HK-2 (cell line): ENCODE results near the gene RBP5.

Experiments used
- DNase-seq: peaks from one replicate; pipeline ENCODE4 v3.0.0-alpha.2; 2018; ENCODE audit not compliant: unreplicated experiment

Gene RBP5

GRCh38 chr12:7101047-7101693 lies 27.5 kb downstream of the RBP5 start:
- DNase-seq: no peak

DNA sequence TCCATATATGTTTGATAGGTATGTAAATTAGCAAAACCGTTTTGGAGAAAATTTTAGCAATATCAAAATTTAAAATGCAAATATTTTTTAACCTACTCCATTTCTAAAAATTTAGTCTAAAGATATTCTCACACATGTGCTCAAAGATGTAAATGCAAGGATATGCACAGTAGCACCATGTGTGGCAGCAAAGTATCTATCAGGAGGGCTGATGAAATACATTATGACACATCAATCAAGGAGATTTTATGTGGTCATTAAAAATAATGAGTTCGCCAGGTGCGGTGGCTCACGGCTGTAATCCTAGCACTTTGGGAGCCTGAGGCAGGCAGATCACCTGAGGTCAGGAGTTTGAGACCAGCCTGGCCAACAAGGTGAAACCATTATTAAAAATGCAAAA lies 28.4 kb downstream of the RBP5 start:
- DNase-seq: no peak

GRCh38 chr12:7099290-7099996 lies 29.2 kb downstream of the RBP5 start:
- DNase-seq: no peak

DNA sequence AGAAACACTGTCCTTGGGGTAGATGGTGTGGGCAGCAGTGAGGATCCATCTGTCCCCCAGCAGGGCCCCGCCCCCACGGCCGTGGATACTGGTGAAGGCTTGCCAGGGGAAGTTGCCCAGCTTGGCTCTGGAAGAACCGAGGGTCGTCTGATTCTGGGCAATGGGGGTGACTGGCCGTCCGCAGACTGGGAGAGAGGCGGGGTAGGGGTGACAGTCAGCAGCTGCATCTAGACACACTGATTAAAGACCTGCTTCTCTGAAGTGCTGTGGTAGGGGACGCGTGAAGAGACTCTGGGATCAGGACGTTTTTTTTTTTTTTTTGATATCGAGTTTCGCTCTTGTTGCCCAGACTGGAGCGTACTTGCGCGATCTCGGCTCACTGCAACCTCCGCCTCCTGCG lies 31.7 kb downstream of the RBP5 start:
- DNase-seq: no peak

- no peak for DNase-seq
Observed at GRCh38 chr12:7096006-7096932, 32.4 kb downstream of the RBP5 start.

DNA sequence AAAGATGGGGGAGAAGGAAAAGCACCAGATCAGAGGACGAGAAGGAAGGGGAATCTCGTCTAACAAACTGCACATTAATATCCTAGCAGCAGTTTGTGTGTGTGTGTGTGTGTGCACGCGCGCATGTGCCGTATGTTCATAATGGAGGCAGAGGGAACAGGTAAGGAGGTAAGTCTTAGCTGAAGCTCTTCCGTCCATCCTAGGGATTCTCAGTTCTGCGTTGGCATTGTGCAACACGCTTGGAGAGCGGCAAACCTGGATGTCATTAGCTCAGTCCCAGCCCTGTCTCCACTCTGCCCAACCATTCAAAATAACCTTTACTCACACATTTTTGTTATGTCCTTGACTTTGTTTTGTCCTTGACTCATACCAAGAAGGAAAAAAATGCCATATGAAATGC lies 34.8 kb downstream of the RBP5 start:
- DNase-seq: no peak

GRCh38 chr12:7093486-7093885 lies 35.2 kb downstream of the RBP5 start:
- no peak for DNase-seq

DNA sequence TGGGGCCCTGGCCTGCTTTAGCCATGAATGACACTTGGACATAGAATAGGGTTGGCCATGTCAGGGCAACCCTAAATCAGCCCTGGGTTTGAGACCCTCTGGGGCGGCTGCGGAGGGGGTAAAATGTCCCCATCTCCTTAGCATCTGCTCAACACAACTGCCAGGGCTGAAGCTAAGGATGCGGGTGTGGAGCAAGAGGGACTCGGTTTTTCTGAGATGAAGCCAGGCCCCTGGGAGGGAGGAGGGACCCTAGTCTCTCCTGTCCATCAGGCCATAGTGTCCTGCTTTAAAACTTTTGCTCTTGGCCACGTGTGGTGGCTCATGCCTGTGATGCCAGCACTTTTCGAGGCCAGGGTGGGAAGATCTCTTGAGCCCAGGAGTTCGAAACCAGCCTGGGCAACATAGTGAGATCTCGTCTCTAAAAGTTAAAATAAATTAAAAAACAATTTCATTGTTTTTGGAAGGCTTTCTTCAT lies 35.7 kb downstream of the RBP5 start:
- no peak for DNase-seq

DNA sequence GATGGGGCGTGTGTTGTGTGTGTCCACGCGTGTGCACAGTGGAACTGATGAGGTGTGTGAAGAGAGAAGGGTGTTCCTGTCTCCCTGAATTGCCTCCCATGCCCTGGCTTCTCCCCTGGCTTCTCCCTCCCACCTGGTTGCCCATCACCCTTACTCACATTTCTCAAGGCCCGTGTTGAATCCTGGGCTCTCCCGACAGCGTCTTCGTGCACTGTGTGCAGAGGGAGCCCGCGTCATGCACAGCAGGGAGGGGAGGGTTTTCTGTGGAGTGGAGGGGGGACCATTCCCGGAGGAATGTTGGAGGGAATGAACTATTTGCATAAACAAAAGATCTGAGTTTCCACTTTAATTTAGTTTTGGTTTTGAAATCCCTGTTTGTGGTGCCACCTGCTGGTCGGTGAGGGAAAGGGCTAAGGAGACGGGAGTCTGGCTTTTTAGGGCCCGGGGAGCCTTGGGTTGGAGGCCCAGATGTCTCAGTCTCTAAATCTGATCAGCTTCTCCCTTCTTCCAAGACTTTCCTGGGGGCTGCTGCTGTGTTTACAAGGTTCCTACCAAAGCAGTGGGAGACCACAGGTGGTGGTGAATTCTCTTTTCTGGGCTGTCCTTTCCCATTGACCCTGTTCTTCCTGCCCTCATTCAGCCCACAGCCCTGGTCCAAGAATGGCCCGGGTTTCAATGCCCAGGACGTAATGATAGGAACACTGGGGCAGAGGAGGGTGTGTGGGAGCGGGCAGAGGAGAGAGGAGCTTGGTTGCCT lies 36.3 kb downstream of the RBP5 start, which contains the start of gene C1R:
C1R (minus strand) TSS at position 217 of the 757 bp plus-strand sequence; CDS start at position 160, 57 bp downstream.
- peak; percentile 47 for DNase-seq

GRCh38 chr12:7091660-7092228 lies 36.9 kb downstream of the RBP5 start:
- DNase-seq: no peak

- DNase-seq: no peak
Observed at GRCh38 chr12:7091171-7091570, 37.5 kb downstream of the RBP5 start.

DNA sequence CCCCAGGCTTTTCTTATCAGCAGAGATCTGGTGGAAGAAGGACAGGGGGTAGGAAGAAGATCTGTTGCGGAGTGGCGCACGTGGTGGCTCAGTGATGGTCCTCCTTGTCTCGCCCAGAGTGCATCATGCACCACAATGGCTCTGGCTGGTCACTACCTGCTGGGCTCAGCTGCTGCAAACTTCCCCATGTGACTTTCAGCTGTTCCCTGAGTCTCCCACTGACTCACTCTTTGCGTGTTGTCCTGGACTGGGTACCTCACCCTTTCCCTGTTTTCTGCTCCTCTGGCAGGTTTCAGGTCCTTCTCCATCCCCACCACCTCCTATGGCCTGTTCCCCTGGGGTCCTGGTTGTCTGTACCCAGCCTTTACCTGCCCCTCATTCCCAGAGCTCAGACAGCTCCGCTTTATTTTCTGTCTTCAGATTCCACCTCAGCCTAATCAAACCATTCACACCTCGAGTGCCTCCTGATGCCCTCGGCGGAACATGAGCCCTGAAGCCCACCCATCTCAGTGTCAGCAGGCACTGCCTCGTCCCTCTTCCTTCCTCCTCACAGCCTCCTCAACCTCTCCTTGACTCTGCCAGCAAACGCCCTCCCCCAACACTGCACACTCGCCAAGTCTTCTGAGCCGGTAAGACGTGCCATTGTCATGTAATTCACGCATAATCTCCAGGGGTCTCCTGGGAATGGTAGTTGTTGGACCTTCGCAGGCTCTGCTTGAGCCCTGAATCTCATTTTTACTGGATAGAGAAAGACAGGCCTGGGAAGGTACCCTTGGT lies 38.3 kb downstream of the RBP5 start:
- DNase-seq: no peak

GRCh38 chr12:7089196-7089871 lies 39.4 kb downstream of the RBP5 start:
- DNase-seq: no peak

GRCh38 chr12:7083125-7083524 lies 45.6 kb downstream of the RBP5 start:
- no peak for DNase-seq

GRCh38 chr12:7081037-7081436 lies 47.7 kb downstream of the RBP5 start:
- no peak for DNase-seq

DNA sequence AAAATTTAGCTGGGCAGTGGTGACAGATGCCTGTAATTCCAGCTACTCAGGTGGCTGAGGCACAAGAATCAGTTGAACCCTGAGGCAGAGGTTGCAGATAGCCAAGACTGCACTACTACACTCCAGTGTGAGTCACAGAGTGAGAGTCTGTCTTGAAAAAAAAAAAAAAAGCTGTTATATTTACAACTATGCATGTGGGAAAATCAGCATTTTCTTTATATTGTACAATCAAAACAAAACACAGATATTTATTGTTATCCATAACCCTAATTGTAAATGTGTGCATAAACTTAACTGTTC lies 48.9 kb downstream of the RBP5 start:
- DNase-seq: no peak

DNA sequence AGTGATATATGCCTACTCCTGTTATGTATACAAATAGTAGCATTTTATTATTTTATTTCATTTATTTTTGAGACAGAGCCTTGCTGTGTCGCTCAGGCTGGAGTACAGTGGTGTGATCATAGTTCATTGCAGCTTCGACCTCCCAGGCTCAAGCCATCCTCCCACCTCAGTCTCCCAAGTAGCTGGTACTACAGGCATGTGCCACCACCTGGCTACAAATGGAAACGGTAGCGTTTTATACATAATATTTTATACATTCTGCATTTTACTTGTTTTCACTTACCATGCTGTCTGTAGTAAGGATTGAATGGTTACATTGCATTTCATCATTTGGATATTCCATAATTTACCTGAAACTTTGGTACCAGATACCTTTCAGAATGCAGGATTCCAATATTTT lies 50.5 kb downstream of the RBP5 start:
- DNase-seq: no peak

DNA sequence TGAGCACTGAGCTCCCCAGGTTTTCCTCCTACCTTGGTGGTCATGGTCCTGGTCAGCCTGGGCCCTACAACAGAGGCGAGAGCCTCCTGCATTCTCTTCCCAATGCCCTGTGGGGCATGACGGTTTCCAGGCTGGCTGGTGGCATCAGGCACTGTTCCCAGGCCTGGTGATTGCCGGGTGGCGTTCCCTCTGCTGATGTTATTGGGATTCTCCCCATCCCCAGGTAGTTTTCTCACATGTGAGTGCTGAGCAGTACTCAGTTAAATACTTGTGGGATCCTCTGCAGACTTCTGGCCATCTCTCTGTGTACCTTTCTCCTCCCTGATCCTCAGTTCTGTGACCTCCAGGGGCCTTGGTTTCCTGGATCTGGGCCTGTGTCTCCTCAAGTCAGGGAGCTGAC lies 52.2 kb downstream of the RBP5 start:
- DNase-seq: no peak

DNA sequence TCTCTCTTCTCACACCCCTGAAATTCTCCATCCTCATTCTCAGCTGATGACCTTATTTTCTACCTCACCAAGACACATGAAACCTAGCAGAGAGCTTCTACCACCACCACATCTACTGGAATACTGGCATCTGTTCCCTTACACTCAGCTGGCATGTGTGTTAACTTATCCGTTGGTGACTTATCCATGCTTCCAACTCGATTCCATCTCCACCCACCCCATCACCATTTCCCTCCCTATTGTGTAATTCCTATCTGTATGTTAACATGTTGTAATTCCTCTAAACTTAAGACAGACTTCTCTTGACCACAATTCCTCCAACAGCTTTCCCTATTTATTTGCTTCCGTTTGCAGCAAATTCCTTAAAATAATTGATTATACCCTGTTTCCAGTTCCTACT lies 52.8 kb downstream of the RBP5 start:
- DNase-seq: no peak

- DNase-seq: no peak
Observed at GRCh38 chr12:7075518-7075917, 53.2 kb downstream of the RBP5 start.
